Measurements from ENCODE around the gene ADK. TPM values are rescaled to one million over a fixed set of nuclear protein-coding genes. Genes with fewer than 3 reads are reported as not detected.

The ADK gene
- total and polyA plus RNA-seq, 2 donors from 2014 or later: 33.0 to 38.3 TPM

DNA sequence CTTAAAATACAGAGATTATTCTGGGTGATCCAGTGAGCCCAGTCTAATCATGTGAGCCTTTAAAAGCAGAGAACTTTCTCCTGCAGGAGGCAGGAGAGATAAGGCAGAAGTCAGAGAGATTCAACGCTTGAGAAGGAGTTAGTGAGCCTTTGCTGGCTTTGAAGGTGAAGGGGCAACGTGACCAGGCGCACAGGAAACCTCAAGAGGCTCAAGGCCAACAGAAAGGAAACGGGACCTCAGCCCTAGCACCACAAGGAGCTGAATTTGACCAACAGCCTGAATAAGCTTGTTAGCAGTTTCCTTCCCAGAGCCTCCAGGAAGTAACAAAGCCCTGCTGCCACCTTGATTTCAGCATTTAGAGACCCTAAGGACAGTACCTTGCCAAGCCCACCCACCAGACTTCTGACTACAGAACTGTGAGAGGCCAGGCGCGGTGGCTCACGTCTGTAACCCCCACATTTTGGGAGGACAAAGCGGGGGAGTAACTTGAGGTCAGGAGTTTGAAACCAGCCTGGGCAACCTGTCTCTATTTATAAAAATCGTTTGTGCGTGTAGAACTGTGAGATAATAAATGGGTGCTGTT, 588.1 kb downstream of the ADK start:
- Histone ChIP-seq H3K9me3 (ENCODE audit: control insufficient read depth in 2 of 3, insufficient read depth in 1 of 3, low read length in 3 of 3) (no peaks in the 10 kb centered on the region), H3K27ac (ENCODE audit: low read depth in 2 of 2, low read length in 2 of 2) (no peak overlapping the region), H3K27me3 (ENCODE audit: control insufficient read depth, insufficient read depth, low read length) (no peaks in the 10 kb centered on the region), H3K4me1 (ENCODE audit: control insufficient read depth in 2 of 3, insufficient read depth in 2 of 3, low read depth in 1 of 3, low read length in 3 of 3) (no peaks in the 10 kb centered on the region), H3K4me3 (ENCODE audit: low read length in 3 of 3) (no peak overlapping the region), H3K36me3 (ENCODE audit: control insufficient read depth in 2 of 3, insufficient read depth in 3 of 3, low read length in 3 of 3) (no peaks in the 10 kb centered on the region), H3K9ac (ENCODE audit: low read length in 3 of 3) (no peak overlapping the region)
- DNase-seq (peak in 2 of 5 donors; percentile 5 to 34), FAIRE-seq (no peak)
- TF ChIP-seq, protein P1, sequence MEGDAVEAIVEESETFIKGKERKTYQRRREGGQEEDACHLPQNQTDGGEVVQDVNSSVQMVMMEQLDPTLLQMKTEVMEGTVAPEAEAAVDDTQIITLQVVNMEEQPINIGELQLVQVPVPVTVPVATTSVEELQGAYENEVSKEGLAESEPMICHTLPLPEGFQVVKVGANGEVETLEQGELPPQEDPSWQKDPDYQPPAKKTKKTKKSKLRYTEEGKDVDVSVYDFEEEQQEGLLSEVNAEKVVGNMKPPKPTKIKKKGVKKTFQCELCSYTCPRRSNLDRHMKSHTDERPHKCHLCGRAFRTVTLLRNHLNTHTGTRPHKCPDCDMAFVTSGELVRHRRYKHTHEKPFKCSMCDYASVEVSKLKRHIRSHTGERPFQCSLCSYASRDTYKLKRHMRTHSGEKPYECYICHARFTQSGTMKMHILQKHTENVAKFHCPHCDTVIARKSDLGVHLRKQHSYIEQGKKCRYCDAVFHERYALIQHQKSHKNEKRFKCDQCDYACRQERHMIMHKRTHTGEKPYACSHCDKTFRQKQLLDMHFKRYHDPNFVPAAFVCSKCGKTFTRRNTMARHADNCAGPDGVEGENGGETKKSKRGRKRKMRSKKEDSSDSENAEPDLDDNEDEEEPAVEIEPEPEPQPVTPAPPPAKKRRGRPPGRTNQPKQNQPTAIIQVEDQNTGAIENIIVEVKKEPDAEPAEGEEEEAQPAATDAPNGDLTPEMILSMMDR (IDR thresholded peaks at IDR 0.05; ENCODE audit: borderline replicate concordance, extremely low read depth, insufficient read depth): no peak
- intact Hi-C loops (cut with DNase I): no loop called here

DNA sequence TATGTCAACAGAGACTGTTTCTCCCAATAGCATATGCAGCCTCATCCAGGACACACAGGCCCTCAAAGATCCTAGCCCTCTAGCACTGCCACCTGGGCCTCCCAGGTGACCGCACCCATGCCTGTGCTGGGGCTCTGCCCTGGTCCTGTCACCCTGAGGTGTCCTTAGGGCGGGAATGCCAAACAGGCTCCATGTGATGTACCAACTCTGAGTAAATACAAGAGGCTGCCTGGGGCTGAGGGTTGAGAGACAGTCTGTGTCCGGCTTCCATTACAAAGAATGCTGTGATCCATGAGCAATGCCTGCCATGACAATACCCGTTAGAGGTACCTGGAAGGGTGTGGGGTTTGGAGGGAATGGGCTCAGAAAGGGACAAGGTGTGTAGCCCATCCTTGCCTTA, 592.4 kb downstream of the ADK start:
- no peak for FAIRE-seq
- Histone ChIP-seq H3K36me3 (ENCODE audit: control insufficient read depth in 2 of 3, insufficient read depth in 3 of 3, low read length in 3 of 3) (no peaks in the 10 kb centered on the region), H3K27ac (ENCODE audit: low read depth in 2 of 2, low read length in 2 of 2) (no peak overlapping the region), H3K9ac (ENCODE audit: low read length in 3 of 3) (no peak overlapping the region), H3K4me3 (ENCODE audit: low read length in 3 of 3) (no peak overlapping the region), H3K27me3 (ENCODE audit: control insufficient read depth, insufficient read depth, low read length) (no peaks in the 10 kb centered on the region), H3K4me1 (ENCODE audit: control insufficient read depth in 2 of 3, insufficient read depth in 2 of 3, low read depth in 1 of 3, low read length in 3 of 3) (no peaks in the 10 kb centered on the region), H3K9me3 (ENCODE audit: control insufficient read depth in 2 of 3, insufficient read depth in 1 of 3, low read length in 3 of 3) (no peaks in the 10 kb centered on the region)
- TF ChIP-seq, protein P1 (IDR thresholded peaks at IDR 0.05; ENCODE audit: borderline replicate concordance, extremely low read depth, insufficient read depth): no peak
- no peak for DNase-seq
- intact Hi-C loops (cut with DNase I): no loop called here

DNA sequence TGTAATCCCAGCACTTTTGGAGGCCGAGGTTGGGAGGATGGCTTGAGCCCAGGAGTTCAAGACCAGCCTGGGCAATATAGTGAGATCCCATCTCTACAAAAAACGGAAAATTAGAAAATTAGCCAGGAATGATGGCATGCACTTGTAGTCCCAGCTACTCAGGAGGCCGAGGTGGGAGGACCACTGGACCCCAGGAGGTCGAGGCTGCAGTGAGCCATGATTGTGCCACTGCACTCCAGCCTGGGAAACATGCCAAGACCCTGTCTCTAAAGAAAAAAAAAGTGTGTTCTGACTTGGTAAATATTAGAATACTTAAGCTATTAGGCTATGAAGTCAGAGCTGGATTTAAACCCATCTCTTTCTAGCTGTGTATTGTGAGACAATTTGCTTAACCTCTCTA, 594.4 kb downstream of the ADK start:
- TF ChIP-seq, protein P1 (IDR thresholded peaks at IDR 0.05; ENCODE audit: borderline replicate concordance, extremely low read depth, insufficient read depth): no peak
- intact Hi-C loops (cut with DNase I): no loop called here
- Histone ChIP-seq H3K36me3 (ENCODE audit: control insufficient read depth in 2 of 3, insufficient read depth in 3 of 3, low read length in 3 of 3) (no peaks in the 10 kb centered on the region), H3K4me1 (ENCODE audit: control insufficient read depth in 2 of 3, insufficient read depth in 2 of 3, low read depth in 1 of 3, low read length in 3 of 3) (no peaks in the 10 kb centered on the region), H3K27ac (ENCODE audit: low read depth in 2 of 2, low read length in 2 of 2) (no peak overlapping the region), H3K27me3 (ENCODE audit: control insufficient read depth, insufficient read depth, low read length) (no peaks in the 10 kb centered on the region), H3K4me3 (ENCODE audit: low read length in 3 of 3) (no peak overlapping the region), H3K9ac (ENCODE audit: low read length in 3 of 3) (no peak overlapping the region), H3K9me3 (ENCODE audit: control insufficient read depth in 2 of 3, insufficient read depth in 1 of 3, low read length in 3 of 3) (no peaks in the 10 kb centered on the region)
- DNase-seq (no peak), FAIRE-seq (no peak)

DNA sequence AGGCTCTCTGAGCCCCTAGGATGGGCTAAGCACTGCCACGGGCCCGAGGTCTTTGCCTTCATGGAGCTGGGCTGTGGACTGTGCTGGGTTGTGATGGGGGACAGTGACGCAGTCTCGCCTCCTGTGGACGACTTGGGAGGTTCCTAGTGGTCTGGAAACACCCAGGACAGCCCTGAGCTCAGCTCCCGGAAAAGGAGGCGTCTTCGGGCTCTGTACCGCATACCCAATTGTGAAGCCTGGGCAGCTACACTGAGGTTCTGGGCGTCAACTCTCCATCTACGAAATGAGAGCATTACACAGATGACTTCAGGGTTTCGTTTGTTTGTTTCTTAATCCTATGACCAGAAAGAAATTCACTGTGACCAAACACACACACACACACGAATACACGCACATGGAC, 595.8 kb downstream of the ADK start:
- no peaks in the 10 kb centered on the region for H3K36me3 ChIP-seq (ENCODE audit: control insufficient read depth in 2 of 3, insufficient read depth in 3 of 3, low read length in 3 of 3)
- intact Hi-C loops (cut with DNase I): no loop called here
- H3K9me3 ChIP-seq (ENCODE audit: control insufficient read depth in 2 of 3, insufficient read depth in 1 of 3, low read length in 3 of 3): no peaks in the 10 kb centered on the region
- no peaks in the 10 kb centered on the region for H3K4me1 ChIP-seq (ENCODE audit: control insufficient read depth in 2 of 3, insufficient read depth in 2 of 3, low read depth in 1 of 3, low read length in 3 of 3)
- DNase-seq (no peak), FAIRE-seq (no peak)
- H3K27me3 ChIP-seq (ENCODE audit: control insufficient read depth, insufficient read depth, low read length): no peaks in the 10 kb centered on the region
- TF ChIP-seq, protein P1 (IDR thresholded peaks at IDR 0.05; ENCODE audit: borderline replicate concordance, extremely low read depth, insufficient read depth): no peak
- H3K9ac ChIP-seq (ENCODE audit: low read length in 3 of 3): no peak overlapping the region
- H3K4me3 ChIP-seq (ENCODE audit: low read length in 3 of 3): no peak overlapping the region
- H3K27ac ChIP-seq (ENCODE audit: low read depth in 2 of 2, low read length in 2 of 2): no peak overlapping the region
